K562 (cell line): ENCODE results near the gene SLC27A4. TPM values are rescaled to one million over a fixed set of nuclear protein-coding genes. Genes with fewer than 3 reads are reported as not detected.
A peak's percentile ranks its signal among the peaks of the same experiment; 100 is the strongest.

Experiments used
- ATAC-seq: fragments of 200-7000 bp; cut with Tn5 transposase; 3 replicates; pipeline ENCODE4 v1.9.1; 2020; ENCODE audit warnings: moderate library complexity
- BruUV-seq: library from RNA; stranded (reverse); fragments of 400-500 nt; replicated peaks from 2 replicates; lab custom pipeline; 2021; lab: Mats Ljungman, UMichigan
- CTCF ChIA-PET: fragments of 300-600 bp; formaldehyde crosslinking; extraction: SDS; loops from one replicate; lab custom pipeline; 2021; ENCODE audit warnings: low intra/inter-chr PET ratio; lab: Yijun Ruan, JAX
- POLR2A ChIA-PET: fragments of 300-600, 350-650 bp; sonication (Branson Sonifier 250); formaldehyde crosslinking; extraction: SDS; loops from one replicate; lab custom pipeline; 2021; ENCODE audit warnings: antibody characterized with exemption, inconsistent platforms; lab: Yijun Ruan, JAX
- DNase-seq, 4 experiments: peaks; one replicate each; pipeline versions ENCODE4 v3.0.0 to v3.0.0-alpha.2; 2011 to 2018; ENCODE audit warnings: low spot score in 3 of 4, mixed read lengths in 3 of 4; ENCODE audit errors: extremely low read depth in 1 of 4
- FAIRE-seq: peaks from 2 replicates; lab custom pipeline; 2011; peaks lifted over from hg19 to GRCh38; lab: Jason Lieb, UNC
- H2AFZ ChIP-seq: 2 replicates; pipeline ENCODE4 v1.6.0; 2011; ENCODE audit warnings: low read depth, low read length, control low read depth, inconsistent platforms
- H3K27ac ChIP-seq: fragments of 200-600 bp; 3 replicates; pipeline ENCODE4 v1.8.0; 2011; ENCODE audit warnings: low read depth, mild to moderate bottlenecking, control low read depth, inconsistent platforms, low read length, moderate library complexity, mixed read lengths; ENCODE audit errors: extremely low read depth
- H3K27me3 ChIP-seq, 2 experiments: fragments of 300-600 bp in 1 of 2; 2 replicates in 1 of 2; 3 replicates in 1 of 2; pipeline versions ENCODE4 v1.6.0 to v1.8.0; 2011; ENCODE audit warnings: inconsistent platforms in 2 of 2, low read length in 2 of 2, mild to moderate bottlenecking in 1 of 2, mixed read lengths in 1 of 2, moderate library complexity in 1 of 2; ENCODE audit not compliant: control insufficient read depth in 2 of 2, insufficient read depth in 2 of 2
- H3K36me3 ChIP-seq: fragments of 300-600 bp; 3 replicates; pipeline ENCODE4 v1.8.0; 2011; ENCODE audit warnings: mild to moderate bottlenecking, low read length, inconsistent platforms; ENCODE audit not compliant: control insufficient read depth, insufficient read depth
- H3K4me1 ChIP-seq, 2 experiments: fragments of 200-600 bp in 1 of 2; replicated peaks in 1 of 2; 2 replicates in 1 of 2; 3 replicates in 1 of 2; pipeline versions ENCODE4 v1.5.1 to v1.8.0; 2011; ENCODE audit warnings: inconsistent platforms in 2 of 2, low read length in 2 of 2, mild to moderate bottlenecking in 1 of 2, mixed read lengths in 1 of 2, moderate library complexity in 1 of 2; ENCODE audit not compliant: control insufficient read depth in 2 of 2, insufficient read depth in 2 of 2
- H3K4me2 ChIP-seq: 2 replicates; pipeline ENCODE4 v1.6.1; 2011; ENCODE audit warnings: low read length, control low read depth, inconsistent platforms, mixed read lengths; ENCODE audit not compliant: insufficient read depth
- H3K4me3 ChIP-seq: fragments of 200-600 bp; sonication (generic), shearing (Covaris generic); 2 replicates; pipeline ENCODE4 v1.5.1; 2016; ENCODE audit warnings: control low read depth, inconsistent platforms
- H3K79me2 ChIP-seq: fragments of 200-600 bp; 3 replicates; pipeline ENCODE4 v1.8.0; 2011; ENCODE audit warnings: low read length, inconsistent platforms; ENCODE audit not compliant: control insufficient read depth, insufficient read depth
- H3K9ac ChIP-seq, 2 experiments: 2 replicates each; pipeline versions ENCODE4 v1.6.0 to v1.6.1; 2011; ENCODE audit warnings: low read depth in 2 of 2, low read length in 2 of 2, control low read depth in 1 of 2, inconsistent platforms in 1 of 2, mild to moderate bottlenecking in 1 of 2, mixed read lengths in 1 of 2; ENCODE audit not compliant: insufficient read depth in 1 of 2
- H3K9me1 ChIP-seq: one replicate; pipeline ENCODE4 v1.6.0; 2011; ENCODE audit warnings: inconsistent platforms, mild to moderate bottlenecking, low read length, moderate library complexity; ENCODE audit not compliant: control insufficient read depth, insufficient read depth
- H3K9me3 ChIP-seq: replicated peaks from 2 replicates; pipeline ENCODE4 v1.5.1; 2011; ENCODE audit warnings: low read depth, low read length, inconsistent platforms; ENCODE audit not compliant: control insufficient read depth, insufficient read depth
- H4K20me1 ChIP-seq: replicated peaks from 2 replicates; pipeline ENCODE4 v1.6.1; 2011; ENCODE audit warnings: low read length, inconsistent platforms, mixed read lengths; ENCODE audit not compliant: control insufficient read depth, insufficient read depth
- BHLHE40 ChIP-seq: IDR thresholded peaks from 2 replicates; pipeline ENCODE4 v1.6.1; 2011; ENCODE audit warnings: low read length, improper control_type of control experiment
- BRF1 ChIP-seq: IDR thresholded peaks from 3 replicates; pipeline ENCODE4 v1.6.1; 2011; ENCODE audit warnings: borderline replicate concordance, mild to moderate bottlenecking; ENCODE audit not compliant: insufficient read length; ENCODE audit errors: extremely low read depth
- GTF2F1 ChIP-seq: IDR thresholded peaks from 2 replicates; pipeline ENCODE4 v1.6.1; 2011; ENCODE audit warnings: low read depth, low read length, improper control_type of control experiment
- MEF2A ChIP-seq: IDR thresholded peaks from 2 replicates; pipeline ENCODE4 v1.6.1; 2011; ENCODE audit warnings: low read depth, mild to moderate bottlenecking, low read length, moderate library complexity; ENCODE audit not compliant: control insufficient read depth
- SAP30 ChIP-seq: fragments of 200-600 bp; sonication (generic); IDR thresholded peaks from 2 replicates; pipeline ENCODE4 v1.6.1; 2012; ENCODE audit warnings: borderline replicate concordance, low read depth, mild to moderate bottlenecking, moderate library complexity, low read length, control low read depth, inconsistent platforms; ENCODE audit not compliant: insufficient read depth, poor library complexity, severe bottlenecking
- SIX5 ChIP-seq, 2 experiments: IDR thresholded peaks; 2 replicates each; pipeline ENCODE4 v1.6.1; 2011; ENCODE audit warnings: low read length in 2 of 2, borderline replicate concordance in 1 of 2, low read depth in 1 of 2, mild to moderate bottlenecking in 1 of 2, moderate library complexity in 1 of 2; ENCODE audit not compliant: insufficient read depth in 1 of 2
- ZNF143 ChIP-seq: sonication (generic); formaldehyde crosslinking; IDR thresholded peaks from 2 replicates; pipeline ENCODE4 v1.9.0; 2022; ENCODE audit warnings: mild to moderate bottlenecking, missing genetic modification reagents
- ZNF444 ChIP-seq: fragments of 250-450 bp; sonication (Bioruptor Pico); IDR thresholded peaks from 2 replicates; pipeline ENCODE4 v1.4.0; 2020; ENCODE audit warnings: mild to moderate bottlenecking, moderate library complexity
- WGBS: fragments of 100-300 bp; shearing (Covaris generic); methylation state at CpG from one replicate; pipeline ENCODE4 v1.1.6; 2016; ENCODE audit warnings: low coverage, mixed read lengths; ENCODE audit not compliant: insufficient coverage; ENCODE audit errors: missing lambda C conversion rate; 5-methylcytosine and 5-hydroxymethylcytosine counted together
- in situ Hi-C: fragments of 300-500 bp; cut with MboI; formaldehyde crosslinking; loops from 4 replicates; pipeline ENCODE4 v1.15.0; 2018; ENCODE audit warnings: inconsistent platforms, mixed read lengths
- intact Hi-C: fragments of 100-400 bp; cut with micrococcal nuclease; formaldehyde crosslinking; loops from 2 replicates; pipeline ENCODE4 v1.14.2; 2022
- polyA plus RNA-seq, 8 experiments: library from polyadenylated mRNA; depleted of rRNA in 4 of 8; stranded (reverse) in 5 of 8; unstranded in 3 of 8; fragments of >200 nt; fragmentation: Nextera tagmentation in 2 of 8; fragmentation: Illumina TruSeq in 1 of 8; extraction: Ambion mirVana in 2 of 8; extraction: Trizol in 1 of 8; gene quantifications; 2 replicates each; pipeline versions ENCODE4 v1.2.1 to v1.2.3, GENCODE V29; 2011 to 2014; ENCODE audit warnings: inconsistent platforms in 1 of 8, missing spikeins in 1 of 8
- total RNA-seq, 7 experiments: library from RNA; depleted of rRNA in 6 of 7; stranded (reverse); fragments of >200 nt in 6 of 7; fragmentation: Illumina TruSeq in 2 of 7; extraction: Trizol in 2 of 7; gene quantifications; 2 replicates each; pipeline versions ENCODE4 v1.2.1 to v1.2.3, GENCODE V29; 2011 to 2021; ENCODE audit warnings: low replicate concordance in 1 of 7
- TF ChIP-seq, protein P1 (sequence below): sonication (generic); formaldehyde crosslinking; IDR thresholded peaks from 2 replicates; pipeline ENCODE4 v1.8.0; 2023; ENCODE audit warnings: mild to moderate bottlenecking, missing genetic modification reagents

SLC27A4 gene
- total and polyA plus RNA-seq, 9 of the 15 experiments (the other 6 are each of a cell fraction or from before 2014, with no cell fraction given): 0.25 to 35.7 (median 14.0) TPM

DNA sequence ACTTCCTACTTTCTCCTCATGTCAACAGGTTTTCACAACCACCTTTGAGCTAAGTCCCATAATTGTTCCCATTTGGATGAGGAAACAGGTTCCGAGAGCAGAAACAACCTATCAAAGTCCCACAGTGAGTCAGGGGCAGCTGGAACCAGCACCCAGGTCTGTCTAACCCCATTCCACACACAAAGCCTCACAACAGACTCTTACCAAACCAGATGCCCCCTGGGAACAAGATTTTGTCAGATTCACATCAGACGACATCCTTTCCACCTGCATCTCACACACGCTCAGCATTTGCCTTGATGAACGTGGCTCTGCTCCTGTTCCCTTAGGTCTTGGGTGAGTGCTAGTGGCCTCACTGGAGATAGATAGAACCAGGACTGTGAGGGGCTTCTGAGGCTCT lies 47.2 kb upstream of the SLC27A4 start:
- ChIA-PET CTCF (no interaction called here), POLR2A (interaction anchor here (0.7 to 2.1 kb wide), 6 partner anchors 7 to 1394 kb away, joined by 3 to 11 read pairs (median 6); partner anchors contain the start of genes GOLGA2 and SWI5)
- DNase-seq (peak in 2 of 4 experiments; percentile 12 to 19), ATAC-seq (no peak), FAIRE-seq (no peak)
- Histone ChIP-seq H2AFZ (no peak overlapping the region), H3K9me1 (peaks cover 8% of the 10 kb centered on the region), H3K4me2 (no peak overlapping the region), H3K4me3 (no peak overlapping the region), H4K20me1 (0 out of 2 replicates have a peak, but pooled peaks cover 4% of the 10 kb centered on the region), H3K27me3 (no peaks in the 10 kb centered on the region), H3K36me3 (peaks cover 8% of the 10 kb centered on the region; the same call in 2 of the 3 replicates), H3K9me3 (no peaks in the 10 kb centered on the region), H3K79me2 (no peaks in the 10 kb centered on the region), H3K27ac (no peak overlapping the region), H3K9ac (no peak overlapping the region), H3K4me1 (peaks cover 25 to 34% of the 10 kb centered on the region in 2 experiments)
- no TSS peak for BruUV-seq
- in situ Hi-C loops (loop anchor here (25.0 kb wide), 1 partner anchor 1494 kb away; no protein-coding TSS in a partner anchor), intact Hi-C loops (no loop called here)
- WGBS: 51% methylated on average over 4 of the region's 4 CpGs
- TF ChIP-seq ZNF143 (CRISPR knock-in tag) (no peak), BHLHE40 (0 out of 2 replicates have a peak, but pooled peaks have one; percentile 10)

DNA sequence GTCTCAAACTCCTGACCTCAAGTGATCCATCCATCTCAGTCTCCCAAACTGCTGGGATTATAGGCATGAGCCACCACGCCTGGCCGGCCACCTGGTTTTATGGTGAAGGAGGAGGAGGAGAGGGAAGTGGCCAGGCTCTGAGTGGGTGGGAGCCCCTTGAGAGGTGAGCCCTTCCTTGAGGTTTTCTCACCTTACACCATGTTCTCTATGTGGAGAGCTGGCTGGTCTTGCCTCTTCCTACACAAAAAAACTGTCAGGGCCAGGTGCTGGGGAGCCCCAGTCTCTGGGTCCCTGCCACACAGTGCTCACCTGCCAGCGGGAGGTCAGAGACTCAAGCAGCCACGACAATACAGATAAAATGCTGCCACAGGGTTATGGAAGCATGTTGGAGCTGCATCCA lies 46.2 kb upstream of the SLC27A4 start:
- H3K27me3 ChIP-seq: no peaks in the 10 kb centered on the region
- CTCF ChIA-PET: no interaction called here
- in situ Hi-C loops: loop anchor here (25.0 kb wide), 1 partner anchor 1493 kb away; no protein-coding TSS in a partner anchor
- POLR2A ChIA-PET: interaction anchor here (0.7 to 1.4 kb wide), 2 partner anchors 12 to 1547 kb away, joined by 3 to 4 read pairs; no protein-coding TSS in a partner anchor
- no peak overlapping the region for H3K4me2 ChIP-seq
- DNase-seq: no peak
- H3K9me3 ChIP-seq: no peaks in the 10 kb centered on the region
- TF ChIP-seq BRF1 (no peak), SIX5 (IDR thresholded peaks at IDR 0.05; ENCODE audit: borderline replicate concordance in 1 of 2, insufficient read depth in 1 of 2, low read depth in 1 of 2, low read length in 2 of 2) (no peak), SAP30 (no peak), GTF2F1 (no peak), MEF2A (no peak), ZNF444 (CRISPR knock-in tag) (no peak)
- TF ChIP-seq, protein P1, sequence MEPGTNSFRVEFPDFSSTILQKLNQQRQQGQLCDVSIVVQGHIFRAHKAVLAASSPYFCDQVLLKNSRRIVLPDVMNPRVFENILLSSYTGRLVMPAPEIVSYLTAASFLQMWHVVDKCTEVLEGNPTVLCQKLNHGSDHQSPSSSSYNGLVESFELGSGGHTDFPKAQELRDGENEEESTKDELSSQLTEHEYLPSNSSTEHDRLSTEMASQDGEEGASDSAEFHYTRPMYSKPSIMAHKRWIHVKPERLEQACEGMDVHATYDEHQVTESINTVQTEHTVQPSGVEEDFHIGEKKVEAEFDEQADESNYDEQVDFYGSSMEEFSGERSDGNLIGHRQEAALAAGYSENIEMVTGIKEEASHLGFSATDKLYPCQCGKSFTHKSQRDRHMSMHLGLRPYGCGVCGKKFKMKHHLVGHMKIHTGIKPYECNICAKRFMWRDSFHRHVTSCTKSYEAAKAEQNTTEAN: no peak
- H2AFZ ChIP-seq: no peak overlapping the region
- intact Hi-C loops: no loop called here
- no peaks in the 10 kb centered on the region for H3K36me3 ChIP-seq
- no peak overlapping the region for H3K4me3 ChIP-seq
- peaks cover 8% of the 10 kb centered on the region for H3K9me1 ChIP-seq
- ATAC-seq: no peak
- no TSS peak for BruUV-seq
- H3K79me2 ChIP-seq: no peaks in the 10 kb centered on the region
- H4K20me1 ChIP-seq: 0 out of 2 replicates have a peak, but pooled peaks cover 4% of the 10 kb centered on the region
- H3K9ac ChIP-seq: peak overlapping the region in 1 of 2 experiments; percentile 61; a peak in 2 of 4 replicates
- FAIRE-seq: no peak
- H3K27ac ChIP-seq: no peak overlapping the region
- 53% methylated on average over 4 of the region's 4 CpGs for WGBS
- peaks cover 32 to 38% of the 10 kb centered on the region in 2 experiments for H3K4me1 ChIP-seq
